GM21526 (cell line): ENCODE results near the gene BACE1-AS.
"Not testable (repeated sequence)": the region's sequence is repeated elsewhere in the genome, so short reads cannot be mapped to it uniquely, and the experiment has no call there.

Experiments
- ATAC-seq: cut with Tn5 transposase; IDR thresholded peaks from one replicate; pipeline ENCODE4 v1.9.1; 2021; ENCODE audit warnings: moderate library complexity; ENCODE audit not compliant: unreplicated experiment, low FRiP score

BACE1-AS gene

DNA sequence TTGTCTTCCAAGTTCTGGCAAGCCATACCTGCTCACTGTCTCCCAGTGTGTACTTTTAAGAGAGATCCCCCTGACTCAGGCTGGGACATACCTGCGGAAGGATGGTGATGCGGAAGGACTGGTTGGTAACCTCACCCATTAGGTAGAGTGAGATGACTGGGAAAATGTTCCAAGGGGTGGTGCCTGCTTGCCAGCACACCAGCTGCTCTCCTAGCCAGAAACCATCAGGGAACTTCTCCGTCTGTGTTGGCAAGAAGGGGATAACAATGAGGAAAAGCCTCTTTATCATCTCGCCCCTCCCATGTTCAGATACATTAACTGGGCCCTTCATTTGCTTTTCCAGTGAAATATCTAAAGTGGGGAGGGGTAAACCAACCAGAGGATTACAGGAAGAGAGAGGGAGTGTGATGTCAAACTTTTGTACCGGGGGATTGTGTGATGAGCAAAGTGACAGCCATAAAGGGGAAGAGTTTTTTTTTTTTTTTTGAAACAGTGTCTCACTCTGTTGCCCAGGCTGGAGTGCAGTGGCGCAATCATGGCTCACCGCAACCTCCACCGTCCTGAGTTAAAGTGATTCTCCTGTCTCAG, at the start of gene BACE1-AS:
Gene BACE1-AS, plus strand, starts transcription at position 538 of the 588 bp plus-strand sequence.
- ATAC-seq, result no peak

DNA sequence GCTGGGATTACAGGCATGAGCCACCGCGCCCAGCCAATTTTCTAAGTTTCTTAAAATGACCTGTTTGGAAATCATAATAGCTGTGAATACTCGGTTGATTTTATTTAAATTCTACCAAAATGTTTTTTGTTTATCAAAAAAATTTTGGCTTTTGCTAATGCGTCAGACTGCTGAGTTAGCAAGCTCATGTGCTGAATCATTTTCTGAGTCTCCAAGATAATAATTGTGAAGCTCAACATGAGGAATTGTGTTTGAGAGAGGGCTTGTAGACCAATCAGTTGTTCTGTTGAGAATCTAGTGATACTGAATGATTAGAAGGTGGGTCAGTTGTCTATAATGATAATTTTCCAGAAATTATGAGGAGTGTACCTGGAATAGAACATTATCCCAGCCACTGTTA, 42.8 kb upstream of the BACE1-AS start:
- no peak for ATAC-seq

DNA sequence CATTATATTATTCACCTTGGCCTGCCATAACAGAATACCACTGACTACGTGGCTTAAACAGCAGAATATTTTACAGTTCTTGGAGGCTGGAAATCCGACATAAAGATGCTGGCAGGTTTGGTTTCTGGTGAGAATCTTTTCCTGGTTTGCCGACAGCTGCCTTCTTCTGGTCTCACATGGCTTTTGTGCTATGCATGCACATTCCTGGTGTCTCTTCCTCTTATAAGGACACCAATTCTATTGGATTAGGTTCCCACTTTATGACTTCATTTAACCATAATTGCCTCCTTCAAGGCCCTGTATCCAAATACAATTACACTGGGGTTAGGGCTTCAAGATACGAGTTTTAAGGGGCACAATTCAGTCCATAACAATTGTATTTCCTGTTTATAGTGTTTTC, 41.6 kb upstream of the BACE1-AS start:
- ATAC-seq, result no peak

DNA sequence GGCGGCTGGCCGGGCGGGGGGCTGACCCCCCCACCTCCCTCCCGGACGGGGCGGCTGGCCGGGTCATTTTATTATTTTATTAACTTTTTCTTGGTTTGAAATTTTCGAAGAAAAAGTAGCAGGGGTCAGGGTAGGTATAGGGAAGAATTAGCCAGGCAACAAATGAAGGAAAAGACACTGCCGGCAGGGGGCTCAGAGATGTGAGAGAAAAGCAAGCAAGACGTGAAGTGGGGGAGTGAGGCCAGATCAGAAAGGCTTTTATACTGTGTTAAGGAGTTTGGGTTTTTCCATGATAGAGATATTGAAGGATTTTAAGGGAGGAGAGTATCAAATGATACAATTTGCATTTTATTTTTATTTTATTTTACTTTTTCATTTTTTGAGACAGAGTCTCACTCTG, 39.6 kb upstream of the BACE1-AS start:
- no peak for ATAC-seq

DNA sequence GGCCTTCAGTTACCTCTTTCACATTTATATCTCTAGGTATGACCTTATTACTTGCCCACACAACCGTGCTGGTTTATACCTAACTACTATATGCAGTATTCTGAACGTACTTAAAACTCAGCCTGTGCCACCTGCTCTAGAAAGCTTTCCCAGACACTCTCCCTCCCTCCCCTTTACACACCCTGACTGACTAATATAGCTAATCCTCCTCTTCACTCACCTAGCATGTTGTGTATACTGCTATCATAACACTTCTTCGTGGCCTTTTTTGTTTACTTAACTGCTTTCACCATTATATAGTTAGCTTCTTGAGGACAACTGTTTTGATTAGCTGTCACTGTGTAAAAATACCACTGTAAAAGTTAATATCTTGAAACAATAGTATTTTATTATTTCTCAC, 35.2 kb upstream of the BACE1-AS start:
- ATAC-seq, result no peak

DNA sequence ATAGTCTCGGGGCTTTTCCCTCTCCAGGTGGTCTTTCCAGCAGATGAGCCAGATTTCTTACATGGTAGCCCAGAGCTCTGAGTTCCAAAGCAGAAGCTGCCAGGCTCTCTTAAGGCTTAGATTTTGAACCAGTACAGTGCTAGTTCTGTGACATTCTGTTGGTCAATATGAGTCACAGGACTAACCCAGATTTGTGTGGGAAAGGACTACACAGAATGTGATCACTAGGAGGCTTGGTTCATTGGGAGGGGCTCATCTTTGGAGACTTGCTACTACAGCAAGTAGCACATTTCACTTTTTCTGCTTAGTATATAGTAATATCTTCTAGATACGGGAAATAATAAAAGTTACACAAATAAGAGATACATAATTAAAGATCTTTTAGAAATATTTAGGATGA, 34.6 kb upstream of the BACE1-AS start:
- no peak for ATAC-seq

DNA sequence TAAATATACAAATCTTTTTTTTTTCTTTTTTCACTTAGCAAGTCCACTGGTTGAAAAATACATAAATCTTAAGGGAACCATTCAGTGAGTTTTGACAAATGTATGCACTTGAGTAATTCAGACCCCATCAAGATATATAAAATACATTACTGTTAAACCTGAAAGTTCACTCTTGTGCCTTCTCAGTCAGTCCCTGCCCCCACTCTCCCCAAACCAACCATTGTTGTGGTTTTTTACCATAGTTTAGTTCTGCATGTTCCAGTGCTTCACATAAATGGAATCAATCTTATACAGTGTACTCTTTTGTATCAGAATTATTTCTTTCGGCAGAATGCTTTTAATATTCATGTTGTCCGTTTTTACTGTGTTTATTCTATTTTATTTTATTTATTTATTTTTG, 32.6 kb upstream of the BACE1-AS start:
- no peak for ATAC-seq

DNA sequence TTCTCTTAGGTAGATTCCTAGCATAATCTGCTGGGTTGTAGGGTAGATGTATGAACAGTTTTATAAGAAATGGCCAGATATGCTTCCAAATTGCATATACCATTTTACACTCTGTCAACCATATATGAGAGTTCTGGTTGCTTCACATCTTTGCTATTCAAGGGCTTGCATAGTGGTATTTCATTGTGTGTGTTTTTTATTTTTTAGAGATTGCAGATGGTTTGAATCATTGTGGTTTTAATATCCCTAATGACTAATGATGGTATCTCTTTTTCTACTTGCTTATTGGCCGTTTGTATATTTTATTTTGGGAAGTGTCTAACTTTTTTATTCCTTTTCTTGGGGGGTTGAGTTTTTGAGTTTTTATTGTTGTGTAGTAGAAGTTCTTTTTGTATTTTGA, 31.7 kb upstream of the BACE1-AS start:
- no peak for ATAC-seq

DNA sequence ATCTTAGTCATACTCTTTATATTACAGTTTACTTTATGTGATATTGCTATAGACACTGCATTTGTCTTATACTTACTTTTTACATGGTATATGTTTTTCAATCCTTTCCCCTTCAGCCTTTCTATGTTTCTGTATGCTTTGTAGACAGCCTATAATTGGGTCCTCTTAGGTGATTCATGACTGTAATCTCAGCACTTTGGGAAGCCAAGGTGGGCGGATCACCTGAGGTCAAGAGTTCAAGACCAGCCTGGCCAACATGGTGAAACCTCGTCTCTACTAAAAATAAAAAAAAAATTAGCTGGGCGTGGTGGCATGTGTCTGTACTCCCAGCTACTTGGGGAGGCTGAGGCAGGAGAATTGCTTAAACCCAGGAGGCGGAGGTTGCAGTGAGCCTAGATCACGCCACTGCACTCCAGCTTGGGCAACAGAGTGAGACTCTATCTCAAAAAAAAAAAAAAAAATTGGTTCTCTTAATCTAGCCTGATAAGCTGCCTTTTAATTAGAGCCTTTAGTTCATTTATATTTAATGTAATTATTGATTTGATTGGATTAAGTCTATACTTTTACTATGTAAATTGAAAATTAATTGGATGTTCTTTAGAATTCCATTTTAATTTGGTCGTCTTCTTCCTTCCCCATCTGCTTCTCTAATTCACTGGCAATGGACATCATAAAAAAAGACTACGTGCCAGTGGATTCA, 26.4 kb upstream of the BACE1-AS start:
- ATAC-seq, result not testable (repeated sequence)

DNA sequence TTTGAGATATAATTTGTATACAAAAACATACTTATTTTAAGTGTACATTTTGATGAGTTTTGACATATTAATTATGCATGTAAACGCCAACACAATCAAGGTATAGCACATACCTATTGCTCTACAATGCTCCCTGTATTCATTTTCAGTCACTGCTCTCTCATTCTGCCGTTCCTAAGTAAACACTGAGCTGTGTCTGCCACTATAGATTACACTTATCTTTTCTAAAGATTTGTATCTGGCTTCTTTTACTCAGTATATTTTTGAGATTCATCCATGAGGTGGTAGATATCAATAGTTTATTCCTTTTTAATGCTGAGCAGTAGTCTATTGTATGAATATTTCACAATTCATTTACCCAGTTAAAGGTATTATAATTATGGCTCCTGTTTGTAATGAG, 25.4 kb upstream of the BACE1-AS start:
- ATAC-seq, result no peak

DNA sequence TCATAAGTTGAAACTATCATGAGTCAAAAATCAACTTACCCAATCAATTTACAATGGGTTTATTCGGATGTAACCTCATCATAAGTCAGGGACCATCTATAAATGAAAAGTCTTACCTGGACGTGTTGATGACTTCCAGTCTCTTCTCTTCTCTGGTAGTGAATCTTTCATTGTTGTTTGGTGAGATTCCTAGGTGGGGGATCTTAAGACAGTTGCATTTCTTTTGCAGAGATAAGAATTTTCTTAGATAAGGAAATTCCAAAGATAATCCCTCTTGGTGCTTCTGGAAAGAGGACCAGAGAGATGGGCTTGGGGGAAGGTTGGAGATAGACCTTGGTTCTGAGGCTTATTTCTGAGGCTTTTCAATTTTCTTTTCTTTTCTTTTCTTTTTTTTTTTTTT, 21.3 kb upstream of the BACE1-AS start:
- no peak for ATAC-seq

DNA sequence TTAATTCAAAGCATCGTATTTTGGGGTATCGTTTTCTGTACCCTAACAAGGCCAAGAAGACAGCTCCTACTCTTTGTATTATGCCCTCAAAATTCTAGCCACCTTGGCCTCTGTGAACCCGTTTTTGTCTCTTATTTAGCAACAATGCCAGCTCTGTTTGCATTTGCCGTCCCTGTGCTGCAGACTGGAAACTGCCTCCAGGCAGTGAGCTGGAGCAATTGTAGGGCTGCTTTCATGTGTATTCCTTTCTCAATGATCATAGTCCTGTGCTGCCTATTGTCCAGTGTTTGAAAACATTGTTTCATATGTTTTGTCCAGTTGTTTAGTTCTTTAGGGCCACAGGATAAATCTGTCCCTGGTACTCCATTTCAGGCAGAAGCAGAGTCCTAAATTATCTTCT, 19.9 kb upstream of the BACE1-AS start:
- ATAC-seq, result no peak

DNA sequence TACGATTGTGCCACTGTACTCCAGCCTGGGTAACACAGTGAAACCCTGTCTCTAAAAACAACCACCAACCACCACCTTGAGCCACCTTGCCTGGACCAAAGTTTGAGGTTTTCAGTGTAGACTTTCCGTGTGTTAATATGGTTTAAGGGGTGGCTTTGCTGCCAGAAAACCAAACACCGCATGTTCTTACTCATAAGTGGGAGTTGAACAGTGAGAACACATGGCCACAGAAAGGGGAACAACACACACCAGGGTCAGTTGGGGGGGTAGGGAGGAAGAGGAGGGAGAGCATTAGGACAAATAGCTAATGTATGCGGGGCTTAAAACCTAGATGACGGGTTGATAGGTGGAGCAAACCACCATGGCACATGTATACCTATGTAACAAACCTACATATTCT, 19.0 kb upstream of the BACE1-AS start:
- not testable (repeated sequence) for ATAC-seq

DNA sequence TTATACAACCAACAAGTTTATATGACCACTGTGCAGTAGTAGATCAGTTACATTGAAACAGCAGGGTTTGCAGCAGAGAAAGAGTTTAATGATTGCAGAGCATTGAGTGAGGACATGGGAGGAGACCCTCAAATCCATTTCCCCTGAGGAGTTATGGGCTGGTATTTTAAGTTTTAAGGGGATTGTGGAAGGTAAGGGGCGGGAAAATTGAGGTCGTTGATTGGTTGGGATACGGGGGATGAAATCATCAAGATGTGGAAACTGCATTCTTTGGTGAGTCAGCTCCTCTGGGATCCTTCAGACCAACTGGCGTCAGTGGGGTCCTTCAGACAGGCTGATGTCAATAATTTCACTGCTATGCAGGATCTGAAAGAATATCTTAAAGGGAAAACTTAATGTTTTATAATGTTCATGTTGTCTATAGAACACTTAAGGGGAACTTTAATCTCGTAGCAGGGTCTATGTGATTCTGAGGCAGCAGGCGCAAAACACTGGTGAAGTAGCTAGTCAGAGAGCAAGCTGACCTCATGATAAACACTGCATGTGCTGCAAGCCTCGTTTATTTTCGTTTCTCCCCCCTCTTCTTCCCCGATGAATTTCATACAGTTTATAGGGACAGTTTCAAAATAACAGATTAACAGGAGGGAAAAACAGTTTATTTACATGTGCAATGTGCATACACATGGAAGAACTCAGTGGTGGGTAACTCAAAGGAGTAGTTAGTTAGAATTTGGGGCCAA, 17.4 kb upstream of the BACE1-AS start:
- ATAC-seq, result no peak

DNA sequence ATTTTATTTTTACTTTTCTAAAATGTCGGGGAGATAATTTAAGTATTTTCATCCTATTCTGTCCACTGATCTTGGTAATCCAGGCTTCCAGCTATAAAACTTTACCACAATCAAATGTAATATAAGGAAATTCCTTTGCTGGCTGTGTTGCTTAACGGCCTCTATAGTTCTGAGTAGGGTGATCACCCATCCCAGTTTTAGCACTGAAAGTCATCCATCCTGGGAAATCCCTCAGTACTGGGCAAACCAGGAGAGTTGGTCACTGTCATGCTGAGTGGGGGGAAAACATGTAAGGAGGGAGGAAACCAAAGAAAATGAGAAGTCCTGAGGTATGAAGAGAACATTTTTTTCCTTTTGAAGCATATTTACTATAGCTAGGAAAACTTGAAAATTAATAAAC, 12.8 kb upstream of the BACE1-AS start:
- ATAC-seq, result no peak

DNA sequence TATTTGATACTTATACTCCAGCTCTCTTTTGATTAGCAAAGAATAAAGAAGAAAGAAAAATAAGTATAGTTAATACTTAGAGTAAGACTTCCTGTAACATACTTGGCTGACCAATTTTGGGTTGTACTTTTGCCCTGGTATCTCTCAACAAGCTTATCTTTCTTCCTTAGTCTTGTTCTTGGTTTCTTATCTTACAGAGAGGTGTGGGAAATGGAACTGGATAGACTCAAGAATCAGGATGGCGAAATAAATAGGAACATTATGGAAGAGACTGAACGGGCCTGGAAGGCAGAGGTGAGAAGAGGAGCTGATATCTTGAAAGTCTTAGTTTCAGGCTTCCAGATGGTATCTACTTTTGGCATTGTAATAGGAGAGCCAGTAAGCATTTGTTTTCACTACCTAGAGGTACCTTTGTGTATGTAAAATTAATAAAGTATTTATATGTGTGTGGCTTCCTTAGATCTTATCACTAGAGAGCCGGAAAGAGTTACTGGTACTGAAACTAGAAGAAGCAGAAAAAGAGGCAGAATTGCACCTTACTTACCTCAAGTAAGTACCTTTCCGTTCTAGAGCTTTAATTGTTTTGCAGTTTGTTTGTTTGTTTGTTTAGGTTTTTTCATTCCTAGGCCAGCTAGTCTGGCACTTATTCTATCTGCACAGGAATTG, 11.3 kb upstream of the BACE1-AS start:
- no peak for ATAC-seq

DNA sequence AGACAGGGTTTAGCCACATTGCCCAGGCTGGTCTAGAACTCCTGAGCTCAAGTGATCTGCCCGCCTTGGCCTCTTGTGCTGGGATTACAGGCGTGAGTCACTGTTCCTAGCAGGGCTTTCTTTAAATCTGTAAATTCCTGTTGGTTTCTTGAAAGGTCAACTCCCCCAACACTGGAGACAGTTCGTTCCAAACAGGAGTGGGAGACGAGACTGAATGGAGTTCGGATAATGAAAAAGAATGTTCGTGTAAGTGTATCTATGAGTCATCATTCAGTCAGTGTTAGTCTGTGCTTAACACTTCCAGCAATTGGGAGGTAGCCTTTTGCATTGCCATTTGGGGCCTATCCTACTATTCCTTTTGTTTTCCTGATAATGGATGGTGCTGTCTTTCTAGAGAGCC, 10.0 kb upstream of the BACE1-AS start:
- ATAC-seq, result no peak

DNA sequence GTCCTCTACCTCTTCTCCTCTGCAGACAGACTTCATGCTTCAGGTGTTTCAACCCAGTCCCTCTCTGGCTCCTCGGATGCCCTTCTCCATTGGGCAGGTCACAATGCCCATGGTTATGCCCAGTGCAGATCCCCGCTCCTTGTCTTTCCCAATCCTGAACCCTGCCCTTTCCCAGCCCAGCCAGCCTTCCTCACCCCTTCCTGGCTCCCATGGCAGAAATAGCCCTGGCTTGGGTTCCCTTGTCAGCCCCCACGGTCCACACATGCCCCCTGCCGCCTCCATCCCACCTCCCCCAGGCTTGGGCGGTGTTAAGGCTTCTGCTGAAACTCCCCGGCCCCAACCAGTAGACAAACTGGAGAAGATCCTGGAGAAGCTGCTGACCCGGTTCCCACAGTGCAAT, 9.3 kb upstream of the BACE1-AS start:
- no peak for ATAC-seq

DNA sequence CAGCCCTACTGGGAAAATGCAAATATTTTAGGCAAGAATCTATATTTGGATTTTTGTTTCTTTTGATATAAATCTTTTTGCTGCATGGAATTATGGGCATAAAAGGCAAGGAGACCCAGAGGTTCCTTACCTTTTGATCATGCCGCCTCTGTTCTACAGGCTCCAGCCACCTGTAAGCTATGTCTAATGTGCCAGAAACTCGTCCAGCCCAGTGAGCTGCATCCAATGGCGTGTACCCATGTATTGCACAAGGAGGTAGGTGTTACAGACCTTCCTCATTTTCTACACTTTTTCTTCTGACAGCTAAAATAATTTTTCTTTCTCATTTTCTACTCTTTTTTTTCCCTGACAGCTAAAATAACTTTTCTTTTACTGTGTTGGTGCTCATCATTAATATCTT, 8.2 kb upstream of the BACE1-AS start:
- no peak for ATAC-seq

DNA sequence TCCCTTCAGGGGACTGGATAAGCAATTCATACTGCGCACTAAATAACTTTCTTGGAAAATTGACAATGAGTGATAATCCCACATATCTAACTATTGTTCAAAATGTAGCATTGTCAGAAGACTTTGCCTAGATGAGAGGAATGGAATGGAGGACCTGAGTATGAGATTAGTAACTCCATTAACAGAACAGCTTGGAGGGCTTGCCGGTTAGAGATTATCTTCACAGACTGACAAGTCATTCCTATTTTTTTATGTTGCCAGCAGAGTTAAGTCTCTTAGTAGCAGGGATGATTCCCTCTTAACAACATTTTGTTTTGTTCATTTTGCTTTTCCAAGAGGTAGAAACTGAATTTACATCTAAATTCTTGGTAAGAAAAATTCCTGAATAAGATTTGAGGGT, 7.1 kb upstream of the BACE1-AS start:
- no peak for ATAC-seq

DNA sequence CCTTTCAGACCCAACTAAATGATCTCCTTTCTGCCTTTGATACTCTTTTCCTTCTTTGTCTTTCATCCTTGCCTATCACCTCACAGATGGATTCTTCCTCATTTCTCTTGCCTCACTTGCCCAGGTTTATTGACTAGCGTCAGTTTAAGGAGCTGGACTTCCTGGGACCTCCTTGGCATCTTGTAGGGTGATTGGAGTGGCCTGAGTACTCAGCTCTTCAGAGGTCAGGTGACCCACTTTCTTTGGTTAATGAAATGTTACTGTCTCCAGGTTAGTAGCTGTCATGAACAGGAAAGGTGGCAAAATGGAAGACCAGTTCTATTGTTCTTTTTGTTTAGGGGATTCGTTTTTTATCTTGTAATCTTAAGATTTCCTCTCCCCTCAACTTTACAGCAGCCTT, 4.6 kb upstream of the BACE1-AS start:
- no peak for ATAC-seq
